ENCODE data around the gene KCTD17.

- TF ChIP-seq CTCF (IDR thresholded peaks at IDR 0.05): no peak
- no peak for TF ChIP-seq POLR2A (IDR thresholded peaks at IDR 0.05)
Measured at GRCh38 chr22:37063431-37064420, 12.2 kb downstream of the KCTD17 start.

Measured in lower leg skin (tissue), 3 donors.